ENCODE results near the gene IQCH.
"Not testable (repeated sequence)": the region's sequence is repeated elsewhere in the genome, so short reads cannot be mapped to it uniquely, and the experiment has no call there.

Gene IQCH

GRCh38 chr15:67358391-67358790 lies 103.8 kb downstream of the IQCH start:
- DNase-seq (ENCODE audit: low read depth in 2 of 2): no peak

DNA sequence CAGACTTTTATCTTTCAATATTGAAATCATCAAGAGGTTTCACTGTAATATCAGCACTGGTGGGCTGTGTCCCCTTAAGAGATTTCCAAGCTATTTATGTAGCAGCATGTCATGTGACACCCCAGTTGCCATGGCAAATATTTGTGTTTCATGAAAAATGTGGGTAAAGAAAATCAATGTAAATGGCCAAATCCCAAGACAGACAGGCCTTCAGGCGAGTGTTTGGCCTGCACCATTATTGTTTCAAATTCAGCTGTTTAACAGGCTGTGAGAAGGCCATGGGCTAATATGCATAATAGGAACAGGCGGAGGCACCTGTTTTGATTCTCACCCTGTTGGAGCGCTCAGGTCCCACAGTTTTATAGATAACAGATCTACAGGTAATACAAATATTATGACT lies 104.2 kb downstream of the IQCH start:
- DNase-seq (ENCODE audit: low read depth in 2 of 2): no peak

GRCh38 chr15:67359431-67360079 lies 105.0 kb downstream of the IQCH start:
- no peak for DNase-seq (ENCODE audit: low read depth in 2 of 2)

DNA sequence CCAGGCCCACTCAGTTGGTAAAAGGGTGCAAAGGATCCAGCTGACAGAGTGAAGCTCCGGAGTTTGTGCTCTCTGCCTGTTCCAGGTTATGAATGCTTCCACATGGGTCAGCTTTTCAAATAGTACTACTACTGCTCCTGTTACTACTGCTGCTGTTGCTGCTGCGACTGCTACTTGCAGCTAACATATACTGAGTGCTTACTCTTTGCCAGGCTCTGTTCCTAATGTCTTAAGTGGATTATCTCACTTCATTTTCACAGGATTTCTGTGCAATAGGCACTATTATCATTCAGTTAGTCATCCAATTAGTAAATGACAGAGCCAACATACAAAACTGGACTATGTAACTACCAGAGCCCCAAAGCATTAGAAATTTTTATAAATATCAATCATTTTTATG lies 106.5 kb downstream of the IQCH start:
- no peak for DNase-seq (ENCODE audit: low read depth in 2 of 2)

- not testable (repeated sequence) for DNase-seq (ENCODE audit: low read depth in 2 of 2)
Observed at GRCh38 chr15:67363712-67364111, 109.1 kb downstream of the IQCH start.

- no peak for DNase-seq (ENCODE audit: low read depth in 2 of 2)
Observed at GRCh38 chr15:67365994-67366393, 111.4 kb downstream of the IQCH start.

- no peak for DNase-seq (ENCODE audit: low read depth in 2 of 2)
Observed at GRCh38 chr15:67366904-67367303, 112.3 kb downstream of the IQCH start.

GRCh38 chr15:67369359-67369998 lies 114.9 kb downstream of the IQCH start:
- no peak for DNase-seq (ENCODE audit: low read depth in 2 of 2)

DNA sequence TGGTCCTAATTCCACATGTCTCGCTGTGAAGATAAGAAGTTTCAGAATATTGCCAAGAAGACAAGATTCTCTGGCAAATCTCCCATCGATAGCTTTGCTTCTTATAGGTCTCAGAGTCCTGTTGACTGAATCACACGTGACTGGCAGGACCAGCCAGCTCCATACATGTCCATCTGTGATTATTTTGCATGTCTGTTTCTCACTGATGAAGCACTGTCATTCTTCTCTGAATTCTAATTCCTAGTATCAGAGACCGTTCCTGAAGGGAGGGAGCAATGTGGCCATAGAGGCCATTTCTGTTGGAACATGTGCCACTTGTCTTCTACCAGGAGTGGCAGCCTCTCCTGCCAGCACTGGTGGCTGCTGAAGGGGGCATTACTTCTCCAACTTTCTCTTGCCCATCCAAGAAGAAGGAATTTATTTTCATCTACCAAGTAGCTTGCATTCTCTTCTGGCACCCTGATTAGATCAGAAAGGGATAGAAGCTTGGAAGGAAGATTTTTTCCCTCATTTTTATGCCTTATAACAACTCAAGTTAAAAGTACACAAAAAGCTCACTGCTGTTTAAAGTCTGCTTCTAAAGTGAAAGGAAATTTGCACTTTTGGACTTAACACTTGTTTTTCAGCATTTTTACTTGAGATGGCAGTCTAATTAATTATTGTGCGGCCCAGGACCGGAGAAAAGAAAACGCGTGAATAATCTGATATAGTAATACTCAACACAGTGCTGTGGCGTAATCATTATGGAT lies 115.8 kb downstream of the IQCH start:
- no peak for DNase-seq (ENCODE audit: low read depth in 2 of 2)

GRCh38 chr15:67372543-67372942 lies 118.0 kb downstream of the IQCH start:
- no peak for DNase-seq (ENCODE audit: low read depth in 2 of 2)

- no peak for DNase-seq (ENCODE audit: low read depth in 2 of 2)
Observed at GRCh38 chr15:67372986-67373675, 118.5 kb downstream of the IQCH start.

DNA sequence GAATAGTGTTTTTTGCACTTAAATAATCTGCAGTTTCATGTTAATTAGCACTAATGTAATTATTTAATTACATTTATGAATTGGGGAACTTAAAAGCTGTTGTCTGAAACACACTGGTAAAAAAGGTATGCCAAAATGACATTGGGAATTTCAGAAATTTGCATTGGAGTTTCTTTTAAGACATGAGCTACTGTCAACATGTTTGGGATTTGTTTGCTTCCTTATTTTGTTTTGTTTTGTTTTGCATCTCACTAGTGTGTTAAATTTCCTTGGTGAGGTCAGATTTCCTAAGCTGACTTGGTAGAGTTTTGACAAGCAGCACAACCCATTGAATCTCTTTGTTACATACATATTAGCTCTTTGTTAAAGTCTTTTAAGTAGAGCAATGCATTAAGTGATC lies 119.4 kb downstream of the IQCH start:
- no peak for DNase-seq (ENCODE audit: low read depth in 2 of 2)

GRCh38 chr15:67379530-67379929 lies 124.9 kb downstream of the IQCH start:
- no peak for DNase-seq (ENCODE audit: low read depth in 2 of 2)

- no peak for DNase-seq (ENCODE audit: low read depth in 2 of 2)
Observed at GRCh38 chr15:67380921-67381320, 126.3 kb downstream of the IQCH start.

DNA sequence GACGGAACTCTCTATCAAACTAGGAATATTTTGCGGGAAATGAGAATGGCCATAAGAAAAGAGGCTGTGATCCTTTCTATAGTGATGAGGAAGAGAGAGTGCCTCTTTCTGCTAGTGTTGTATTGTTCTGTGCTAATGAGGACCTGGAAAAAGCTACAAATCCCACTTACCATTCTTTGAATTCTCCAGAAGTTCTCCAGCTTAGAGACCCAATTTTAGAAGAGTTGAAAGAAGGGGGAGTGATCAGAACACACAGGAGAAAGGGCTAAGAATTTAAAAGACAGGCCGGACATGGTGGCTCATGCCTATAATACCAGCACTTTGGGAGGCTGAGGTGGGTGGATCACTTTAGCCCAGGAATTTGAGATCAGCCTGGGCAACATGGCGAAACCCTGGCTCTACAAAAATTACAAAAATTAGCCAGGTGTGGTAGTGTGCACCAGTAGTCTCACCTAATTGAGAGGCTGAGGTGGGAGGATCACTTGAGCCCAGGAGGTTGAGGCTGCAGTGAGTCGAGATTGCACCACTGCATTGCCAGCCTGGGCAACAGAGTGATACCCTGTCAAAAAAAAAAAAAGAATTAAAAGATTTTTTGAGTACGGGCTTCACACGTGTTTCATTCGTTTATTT lies 126.9 kb downstream of the IQCH start:
- DNase-seq (ENCODE audit: low read depth in 2 of 2): no peak

DNA sequence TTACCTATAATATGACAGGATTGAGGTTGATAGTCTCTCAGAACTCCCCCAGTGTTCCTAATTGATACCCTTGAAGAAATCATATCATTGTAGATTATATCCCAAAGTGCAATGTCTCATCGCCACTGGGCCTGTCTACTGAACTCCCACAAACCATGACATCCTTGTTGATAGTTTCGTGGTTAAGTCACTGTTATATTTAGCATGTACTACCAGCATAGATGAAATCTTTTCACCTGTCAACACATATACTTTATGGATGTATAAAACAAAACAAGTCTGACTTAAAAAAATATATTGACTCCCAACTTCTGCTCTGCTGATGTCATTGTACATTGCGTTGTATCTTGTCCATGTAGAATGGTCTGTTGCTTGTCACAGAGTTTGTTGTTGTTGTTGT lies 128.1 kb downstream of the IQCH start:
- DNase-seq (ENCODE audit: low read depth in 2 of 2): no peak

DNA sequence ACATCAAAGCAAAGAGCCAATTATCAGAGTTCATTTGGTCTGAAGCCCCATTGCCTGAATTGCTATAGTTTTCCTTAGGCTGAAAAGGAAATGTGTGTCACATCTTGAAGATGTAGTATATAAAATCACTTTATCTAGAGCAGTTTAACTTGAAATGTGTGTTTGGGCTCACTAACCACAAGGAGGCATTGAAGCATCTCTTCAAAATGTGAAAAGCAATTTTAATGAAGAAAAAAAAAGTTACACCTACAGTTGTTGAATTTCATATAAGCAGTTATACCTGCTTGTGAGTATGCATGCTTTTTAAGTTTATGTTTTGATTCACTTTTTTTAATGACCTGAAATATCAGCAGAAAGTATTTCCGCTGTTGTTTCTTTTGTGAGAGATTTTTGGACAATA lies 129.3 kb downstream of the IQCH start:
- no peak for DNase-seq (ENCODE audit: low read depth in 2 of 2)

DNA sequence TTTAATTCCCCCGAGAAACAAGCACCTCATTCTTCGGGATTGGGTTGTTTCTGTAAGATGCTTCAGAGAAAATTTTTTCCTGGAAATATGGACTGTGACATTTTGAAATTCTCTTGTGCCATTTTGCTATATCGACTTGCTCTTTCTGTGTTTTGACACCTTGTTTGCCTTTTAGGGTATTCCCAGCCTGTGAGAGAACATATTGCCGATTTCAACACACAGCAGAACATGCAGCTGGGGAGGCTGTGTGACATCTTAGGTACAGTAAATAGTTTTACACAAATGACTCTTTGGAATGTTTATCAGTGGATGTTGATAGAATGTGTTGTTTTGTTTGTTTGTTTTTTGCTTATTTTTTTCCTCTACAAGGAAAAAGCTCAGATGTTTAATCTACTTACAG lies 130.2 kb downstream of the IQCH start:
- DNase-seq (ENCODE audit: low read depth in 2 of 2): no peak

GRCh38 chr15:67385971-67386370 lies 131.4 kb downstream of the IQCH start:
- no peak for DNase-seq (ENCODE audit: low read depth in 2 of 2)

DNA sequence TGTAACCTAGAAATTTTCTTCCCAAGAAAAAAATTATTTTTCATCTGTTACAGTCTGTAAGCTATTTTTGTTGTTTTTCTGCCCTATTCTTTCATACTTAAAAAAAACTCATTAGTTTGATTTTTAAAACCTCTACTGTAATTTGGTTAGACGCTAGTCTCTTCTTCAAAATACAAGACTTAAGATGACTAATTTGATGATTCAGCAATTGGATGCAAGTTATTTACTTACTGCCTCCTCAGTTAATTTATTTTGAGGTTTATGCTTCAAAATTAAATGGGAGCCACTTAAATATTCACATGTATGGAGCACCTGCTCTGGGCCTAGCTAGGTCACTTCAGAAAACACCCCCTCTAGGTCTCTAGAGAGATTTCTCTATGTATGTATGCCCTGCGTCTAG lies 132.4 kb downstream of the IQCH start:
- no peak for DNase-seq (ENCODE audit: low read depth in 2 of 2)

DNA sequence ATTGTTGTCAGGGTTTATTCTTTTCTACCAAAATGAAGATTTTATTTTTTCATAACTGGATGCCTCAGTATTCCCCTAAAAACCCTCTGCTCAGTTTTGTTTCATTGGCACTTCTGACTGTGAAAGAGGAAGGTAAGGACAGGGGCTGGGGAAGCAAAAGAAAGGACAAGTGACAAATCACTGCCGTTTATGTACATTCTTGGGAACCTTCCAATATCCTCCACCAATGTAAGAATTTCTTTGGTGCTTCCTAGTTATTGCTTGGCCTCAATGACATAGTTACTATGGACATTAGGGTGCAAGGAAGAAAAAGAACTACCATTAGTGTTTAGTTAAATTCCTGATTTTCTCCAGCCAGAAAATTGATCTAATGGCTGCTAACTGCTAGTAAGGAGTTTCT lies 135.4 kb downstream of the IQCH start:
- DNase-seq (ENCODE audit: low read depth in 2 of 2): no peak

Data from activated CD8-positive, alpha-beta memory T cell treated with anti-CD3 and anti-CD28 coated beads for 4 hours (primary cell).